ENCODE results near the gene MCF2L2.

Gene MCF2L2

GRCh38 chr3:183310936-183311335 lies 117.5 kb downstream of the MCF2L2 start:
- TF ChIP-seq CTCF (IDR thresholded peaks at IDR 0.05; ENCODE audit: low read depth, low read length, missing control alignments) = no peak
- in situ Hi-C loops (cut with HindIII; ENCODE audit: low sequenced_read_pairs) = no loop called here
- H3K4me3 ChIP-seq (ENCODE audit: low read depth, low read length) = no peak overlapping the region
- DNase-seq (ENCODE audit: low read depth) = no peak

DNA sequence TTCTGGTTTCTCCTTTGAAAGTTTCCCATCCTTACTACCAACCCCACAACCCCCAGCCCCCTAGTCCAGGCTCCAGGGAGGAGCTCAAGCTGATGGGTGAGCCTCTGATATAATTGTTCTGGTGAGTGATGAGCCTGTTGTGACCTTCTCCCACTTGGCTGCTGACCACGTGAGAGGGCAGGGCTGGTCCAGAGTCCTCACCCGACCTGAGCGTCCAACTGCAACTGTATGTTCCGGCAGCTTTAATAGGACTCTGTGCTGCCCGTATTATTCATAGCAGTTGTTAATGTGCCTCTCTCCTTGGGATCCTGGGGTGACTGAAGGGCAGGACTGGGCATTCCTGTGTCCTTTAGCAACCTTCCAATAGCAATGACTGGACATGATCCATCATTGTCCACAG lies 119.1 kb downstream of the MCF2L2 start:
- in situ Hi-C loops (cut with HindIII; ENCODE audit: low sequenced_read_pairs) = no loop called here
- H3K4me3 ChIP-seq (ENCODE audit: low read depth, low read length) = no peak overlapping the region
- TF ChIP-seq CTCF (IDR thresholded peaks at IDR 0.05; ENCODE audit: low read depth, low read length, missing control alignments) = no peak
- DNase-seq (ENCODE audit: low read depth) = no peak

DNA sequence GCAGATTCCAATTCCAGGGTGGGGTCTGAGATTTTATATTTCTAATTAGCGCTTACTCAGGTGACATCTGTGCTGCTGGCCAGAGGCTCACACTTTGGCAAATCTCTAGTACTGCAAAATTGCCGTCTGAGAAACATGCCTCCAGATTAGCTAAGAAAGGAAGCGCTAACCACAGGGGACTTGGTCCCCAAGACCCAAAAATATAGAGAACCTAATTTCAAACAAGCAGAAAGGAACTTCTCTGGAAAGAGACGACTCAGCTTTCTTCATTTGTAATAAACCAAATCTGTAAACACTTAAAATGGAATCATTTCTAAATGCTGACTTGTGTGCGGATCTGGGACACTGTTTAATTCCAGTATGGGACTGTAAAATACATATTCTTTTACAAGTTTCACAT lies 119.7 kb downstream of the MCF2L2 start:
- no peak for TF ChIP-seq CTCF (IDR thresholded peaks at IDR 0.05; ENCODE audit: low read depth, low read length, missing control alignments)
- no peak overlapping the region for H3K4me3 ChIP-seq (ENCODE audit: low read depth, low read length)
- DNase-seq (ENCODE audit: low read depth) = no peak
- in situ Hi-C loops (cut with HindIII; ENCODE audit: low sequenced_read_pairs) = no loop called here

- in situ Hi-C loops (cut with HindIII; ENCODE audit: low sequenced_read_pairs) = no loop called here
- H3K4me3 ChIP-seq (ENCODE audit: low read depth, low read length) = no peak overlapping the region
- no peak for TF ChIP-seq CTCF (IDR thresholded peaks at IDR 0.05; ENCODE audit: low read depth, low read length, missing control alignments)
- no peak for DNase-seq (ENCODE audit: low read depth)
These were observed 120.7 kb downstream of the MCF2L2 start for GRCh38 chr3:183307749-183308148.

- TF ChIP-seq CTCF (IDR thresholded peaks at IDR 0.05; ENCODE audit: low read depth, low read length, missing control alignments) = no peak
- H3K4me3 ChIP-seq (ENCODE audit: low read depth, low read length) = no peak overlapping the region
- in situ Hi-C loops (cut with HindIII; ENCODE audit: low sequenced_read_pairs) = no loop called here
- peak; percentile 40 for DNase-seq (ENCODE audit: low read depth)
These were observed 121.4 kb downstream of the MCF2L2 start for GRCh38 chr3:183306798-183307671.

DNA sequence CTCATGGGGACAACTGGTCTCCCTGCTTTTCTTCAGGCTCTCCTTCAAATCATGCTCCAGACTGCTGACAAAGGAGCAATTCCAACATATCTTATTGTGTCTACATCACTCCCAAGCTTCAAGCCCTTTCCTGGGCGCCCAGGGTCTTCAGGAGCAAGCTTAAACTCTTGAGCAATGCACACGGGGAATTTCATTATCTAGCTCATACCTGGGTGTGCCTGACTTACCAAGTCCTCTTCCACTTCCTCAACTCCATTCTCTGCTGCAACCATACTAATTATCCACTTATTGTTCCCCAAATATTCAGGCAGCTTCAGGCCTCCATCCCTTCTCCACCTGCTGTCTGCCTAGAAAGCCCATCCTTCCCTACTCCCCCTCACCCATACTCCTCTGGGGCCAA lies 124.7 kb downstream of the MCF2L2 start:
- no peak overlapping the region for H3K4me3 ChIP-seq (ENCODE audit: low read depth, low read length)
- in situ Hi-C loops (cut with HindIII; ENCODE audit: low sequenced_read_pairs) = no loop called here
- no peak for TF ChIP-seq CTCF (IDR thresholded peaks at IDR 0.05; ENCODE audit: low read depth, low read length, missing control alignments)
- no peak for DNase-seq (ENCODE audit: low read depth)

Measured in astrocyte of the cerebellum (primary cell).